Cardiac fibroblast (primary cell): ENCODE results near the gene CAMK2A.

Experiments used
- DNase-seq, 2 donors: peaks; one replicate each; pipeline versions ENCODE4 v3.0.0 to v3.0.0-alpha.2; 2010; ENCODE audit warnings: low read depth in 2 of 2
- H3K4me3 ChIP-seq, 2 donors: replicated peaks in 1 of 2; 1 replicate in 1 of 2; 2 replicates in 1 of 2; pipeline ENCODE4 v1.5.1; 2011; ENCODE audit warnings: low read depth in 2 of 2, low read length in 2 of 2, mild to moderate bottlenecking in 2 of 2, moderate library complexity in 1 of 2
- CTCF ChIP-seq: IDR thresholded peaks from one replicate; pipeline ENCODE4 v1.5.1; 2011; ENCODE audit warnings: low read depth, mild to moderate bottlenecking, low read length, inconsistent platforms

The CAMK2A gene

GRCh38 chr5:150289551-150290390 is at the start of gene CAMK2A:
TSS of gene CAMK2A (minus strand) at chr5:150289773. CDS start at chr5:150289625, 148 bp downstream.
- TF ChIP-seq CTCF: no peak
- DNase-seq: no peak
- no peak within 1 kb of the TSS for H3K4me3 ChIP-seq

- H3K4me3 ChIP-seq: no peak overlapping the region
- DNase-seq: no peak
- no peak for TF ChIP-seq CTCF
These were observed 49.6 kb upstream of the CAMK2A start for GRCh38 chr5:150339165-150339564.

GRCh38 chr5:150338546-150338945 is 49.0 kb upstream of the CAMK2A start:
- no peak for TF ChIP-seq CTCF
- no peak for DNase-seq
- H3K4me3 ChIP-seq: no peak overlapping the region

DNA sequence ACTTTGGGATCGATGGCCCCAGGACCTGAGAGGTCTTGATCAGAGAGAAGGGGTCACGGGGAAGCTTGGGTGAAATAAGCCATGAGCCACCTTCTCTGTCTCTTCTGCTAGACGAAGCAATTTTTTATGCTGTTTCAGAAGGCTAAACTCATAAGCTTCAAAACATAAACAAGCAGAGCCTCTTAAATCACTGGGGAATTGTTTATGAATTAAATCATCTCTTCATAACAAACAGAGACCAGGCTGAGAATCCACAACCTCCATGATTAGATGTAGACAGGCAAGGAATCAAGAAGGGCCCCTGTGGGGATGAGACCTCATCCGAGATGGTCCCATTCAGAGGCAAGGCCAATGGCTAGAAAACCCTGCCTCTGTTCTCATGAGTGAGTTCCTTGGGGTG is 46.2 kb upstream of the CAMK2A start:
- TF ChIP-seq CTCF: no peak
- no peak overlapping the region for H3K4me3 ChIP-seq
- no peak for DNase-seq

DNA sequence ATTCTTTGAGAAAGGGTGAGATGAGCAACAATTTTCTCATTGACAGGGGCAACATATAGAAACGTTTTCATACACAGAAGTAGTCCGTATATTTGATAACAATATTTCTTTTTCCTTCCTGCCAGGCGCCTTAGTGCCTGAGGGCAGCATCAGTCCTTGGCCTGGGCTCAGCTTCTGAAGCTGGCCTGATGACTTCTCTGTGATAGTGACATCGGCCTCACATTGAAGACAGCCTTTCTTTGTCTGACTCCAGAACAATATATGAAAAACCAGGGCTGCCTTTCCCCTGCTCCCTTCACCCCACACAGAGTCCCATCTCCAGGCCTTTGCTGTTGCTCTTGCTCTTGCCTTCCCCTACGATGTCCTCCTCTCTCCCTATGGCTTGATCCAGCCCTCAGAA is 43.8 kb upstream of the CAMK2A start:
- TF ChIP-seq CTCF: no peak
- H3K4me3 ChIP-seq: no peak overlapping the region
- DNase-seq: no peak

- DNase-seq: no peak
- H3K4me3 ChIP-seq: no peak overlapping the region
- TF ChIP-seq CTCF: no peak
These were observed 40.6 kb upstream of the CAMK2A start for GRCh38 chr5:150329881-150330876.
